Activated CD8-positive, alpha-beta memory T cell treated with anti-CD3 and anti-CD28 coated beads for 1 hour (primary cell): ENCODE results near the gene CARMIL1.
A peak's percentile ranks its signal among the peaks of the same experiment; 100 is the strongest.

Experiments
- DNase-seq, 2 donors: peaks; one replicate each; pipeline ENCODE4 v3.0.0-alpha.2; 2020; ENCODE audit warnings: low read depth in 1 of 2; ENCODE audit errors: extremely low read depth in 1 of 2

Gene CARMIL1

DNA sequence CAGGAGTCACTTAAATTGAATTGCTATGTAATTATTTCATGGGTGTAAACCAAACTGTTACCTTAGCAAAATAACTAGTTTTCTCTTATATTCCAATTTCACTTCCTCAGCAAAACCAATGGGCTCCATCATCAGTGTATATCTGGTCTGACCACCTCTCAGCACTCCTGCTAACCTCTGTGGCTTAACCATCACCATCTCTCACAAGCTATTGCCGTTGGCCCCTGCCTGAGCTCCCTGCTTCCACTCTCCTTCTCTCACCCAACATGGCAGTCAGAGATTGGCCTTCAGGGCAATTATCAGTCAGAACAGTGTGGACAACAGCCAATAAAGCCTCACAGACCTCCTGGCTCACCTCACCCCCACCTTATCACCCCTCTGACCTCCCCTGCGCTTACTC is 124.0 kb downstream of the CARMIL1 start:
- DNase-seq = no peak

- DNase-seq = no peak
Observed at GRCh38 chr6:25404091-25404490, 124.9 kb downstream of the CARMIL1 start.

GRCh38 chr6:25404693-25405169 is 125.6 kb downstream of the CARMIL1 start:
- peak in 1 of 2 donors; percentile 4 for DNase-seq

GRCh38 chr6:25405442-25405841 is 126.3 kb downstream of the CARMIL1 start:
- no peak for DNase-seq

DNA sequence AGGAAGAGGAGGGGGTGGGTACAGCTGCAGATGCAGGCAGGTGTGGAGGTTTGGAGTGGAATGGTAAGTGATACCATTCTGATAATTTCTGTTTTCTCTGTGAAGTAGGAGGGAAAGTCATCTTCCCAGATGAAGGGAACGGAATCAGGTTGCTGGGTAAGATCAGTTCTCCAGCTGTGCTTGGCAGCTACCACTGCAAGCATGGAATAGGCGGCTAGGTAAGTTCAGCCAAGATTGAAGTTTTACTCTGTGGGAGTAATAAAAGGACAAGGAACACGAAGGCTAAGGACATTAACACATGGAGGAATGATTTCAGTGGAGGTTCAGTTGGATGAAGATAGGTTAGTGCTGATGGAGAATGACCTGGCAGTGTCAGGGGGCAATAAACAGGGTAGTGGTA is 128.3 kb downstream of the CARMIL1 start:
- no peak for DNase-seq

DNA sequence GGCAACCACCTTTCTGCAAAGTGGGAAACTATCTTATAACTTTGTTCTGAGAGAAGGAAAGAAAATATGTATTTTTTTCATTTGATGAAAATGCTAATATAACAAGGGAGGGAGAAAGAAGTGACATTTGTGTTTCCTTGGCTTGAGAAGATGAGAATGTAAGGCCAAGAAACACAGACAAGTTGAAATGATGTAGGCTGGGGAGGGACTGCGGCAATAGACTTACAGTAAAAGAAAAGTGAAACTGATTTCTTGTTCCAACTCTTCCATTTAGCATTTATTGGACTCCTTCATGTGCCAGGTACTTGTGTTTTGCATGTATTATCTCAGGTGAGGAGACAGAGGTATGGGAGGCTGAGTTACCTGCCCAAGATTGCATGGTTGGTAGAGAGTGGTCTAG is 130.9 kb downstream of the CARMIL1 start:
- no peak for DNase-seq

GRCh38 chr6:25411316-25411950 is 132.3 kb downstream of the CARMIL1 start:
- DNase-seq = no peak

DNA sequence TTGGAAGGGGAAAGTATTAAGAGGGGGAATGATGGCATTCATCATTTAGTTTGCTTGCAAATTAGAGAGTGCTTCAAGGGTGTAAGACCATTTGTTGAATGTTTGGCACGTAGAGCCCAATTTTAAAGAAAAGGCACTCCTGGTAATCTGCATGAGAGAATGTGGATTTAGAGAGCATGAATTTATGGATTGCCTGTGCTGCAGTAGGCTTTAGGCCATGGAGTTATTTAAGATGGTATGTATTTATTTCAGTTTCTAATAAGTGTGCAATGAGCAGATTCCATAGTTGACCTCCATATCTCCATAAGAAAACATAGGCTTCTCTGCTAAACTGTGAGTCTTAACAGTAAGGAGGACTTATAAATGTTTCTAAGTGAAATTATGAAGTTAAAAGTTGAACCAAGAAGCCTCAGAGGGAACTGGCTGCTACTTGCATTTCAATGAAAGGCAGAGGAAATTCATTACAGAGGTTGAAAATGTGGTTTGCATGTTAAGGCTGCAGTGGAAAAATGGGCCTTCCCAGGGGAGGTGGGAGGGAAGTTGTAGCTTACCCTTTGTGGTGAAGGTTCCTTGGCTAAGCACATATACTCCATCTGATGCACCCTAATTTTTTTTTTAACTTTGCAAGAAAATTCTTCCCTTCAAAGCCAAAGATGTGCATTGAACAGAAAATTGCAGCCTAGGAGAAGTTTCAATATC is 134.2 kb downstream of the CARMIL1 start:
- no peak for DNase-seq

DNA sequence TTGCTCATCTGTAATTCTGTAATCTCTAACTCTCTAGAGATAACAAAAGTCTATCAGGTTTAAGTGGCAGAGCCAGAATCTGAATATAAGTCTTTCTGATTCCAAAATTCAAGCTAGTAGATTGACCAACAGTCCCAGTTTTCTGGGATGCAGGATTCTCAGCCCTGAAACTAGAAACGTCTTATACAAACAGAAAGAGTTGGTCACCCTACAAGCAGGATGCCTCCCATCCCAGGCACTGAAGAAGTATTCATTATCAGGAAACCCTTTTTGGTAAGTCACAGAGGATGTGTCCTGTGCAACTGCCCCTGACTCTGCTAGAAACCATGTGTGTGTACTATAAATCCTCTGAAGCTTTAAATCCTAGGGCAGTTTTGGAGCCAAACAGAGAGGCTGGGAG is 135.0 kb downstream of the CARMIL1 start:
- no peak for DNase-seq

- no peak for DNase-seq
Observed at GRCh38 chr6:25414755-25415154, 135.6 kb downstream of the CARMIL1 start.

DNA sequence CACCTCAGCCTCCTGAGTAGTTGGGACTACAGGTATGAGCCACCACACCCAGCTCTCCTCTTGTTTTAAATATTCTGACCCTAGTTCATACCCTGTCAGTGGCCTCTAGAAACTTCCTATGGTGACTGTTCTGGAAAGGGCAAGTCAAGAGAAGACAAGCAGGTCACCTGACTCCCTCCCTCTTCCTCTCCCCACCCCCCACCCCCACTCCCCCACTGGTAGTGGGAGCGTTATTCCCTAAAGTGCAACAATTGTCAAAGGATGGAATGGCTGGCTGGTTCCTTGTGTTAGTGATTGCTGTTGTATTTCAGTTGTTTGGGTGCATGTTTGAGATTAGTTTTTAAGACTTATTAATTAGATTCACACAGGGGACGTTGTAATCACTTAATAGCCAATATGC is 136.1 kb downstream of the CARMIL1 start:
- DNase-seq = no peak

DNA sequence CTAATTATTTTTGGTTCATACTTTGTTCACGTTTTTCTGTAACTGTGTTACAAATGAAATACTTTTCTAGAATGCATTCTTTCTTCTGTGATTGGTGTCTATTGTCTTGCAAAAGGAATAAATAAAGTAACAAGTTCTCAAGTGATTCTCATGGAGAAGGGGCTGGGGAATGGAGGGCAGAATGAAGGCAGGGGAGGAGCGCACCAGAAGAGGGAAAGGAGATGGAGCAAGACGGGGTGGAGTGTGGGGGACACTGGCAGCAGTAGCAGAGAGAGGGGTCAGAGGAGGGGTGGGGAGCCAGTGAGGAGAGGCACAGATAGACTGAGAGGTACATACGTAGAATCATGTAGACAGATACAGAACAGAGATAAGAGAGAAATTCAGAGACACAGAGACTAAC is 136.5 kb downstream of the CARMIL1 start:
- DNase-seq = no peak

DNA sequence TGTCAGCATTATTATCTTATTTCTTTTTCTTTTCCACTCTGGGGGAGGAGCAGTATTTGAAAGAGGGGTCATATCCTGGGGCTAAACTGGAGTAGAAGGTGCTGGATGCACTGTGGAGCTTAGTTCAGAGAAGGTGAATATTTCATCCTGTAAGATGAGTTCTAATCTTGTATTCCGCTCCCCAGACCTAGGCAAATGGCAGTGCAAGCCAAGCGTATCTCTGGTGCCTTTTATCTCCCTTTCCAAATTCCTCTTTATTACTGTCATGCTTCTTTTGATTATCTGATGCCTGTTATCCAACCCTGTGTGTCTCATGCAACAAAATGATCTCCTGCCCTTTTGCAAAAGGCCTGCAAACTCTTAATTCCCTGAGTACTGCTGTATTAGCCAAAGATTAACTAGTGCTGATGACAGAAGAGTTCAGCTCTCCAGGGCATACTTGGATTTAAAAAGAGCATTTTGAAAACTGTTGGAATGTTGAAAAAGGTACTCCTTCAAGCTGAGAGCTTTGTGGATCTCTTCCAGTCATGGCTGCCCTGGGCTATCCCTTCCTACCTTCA is 138.0 kb downstream of the CARMIL1 start:
- no peak for DNase-seq

- DNase-seq = no peak
Observed at GRCh38 chr6:25418454-25419052, 139.4 kb downstream of the CARMIL1 start.

DNA sequence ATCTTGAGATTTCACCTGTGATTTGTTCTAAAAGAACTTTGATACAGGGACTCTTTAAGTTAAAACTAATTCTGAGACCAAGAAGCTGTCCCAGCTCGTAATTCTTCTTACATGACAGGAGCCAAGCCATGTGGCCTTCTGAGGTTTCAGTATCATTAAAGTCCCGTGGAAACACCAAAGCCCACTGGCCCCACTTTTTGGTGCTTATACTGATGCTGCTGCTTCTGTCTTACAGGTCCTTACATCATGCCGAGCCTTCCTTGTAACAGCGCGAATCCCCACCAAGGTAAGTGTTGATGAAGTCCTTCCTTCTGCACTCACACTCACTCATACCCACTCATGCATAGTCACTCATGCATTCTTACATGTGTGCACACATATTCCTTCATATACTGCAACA is 140.7 kb downstream of the CARMIL1 start:
- no peak for DNase-seq

DNA sequence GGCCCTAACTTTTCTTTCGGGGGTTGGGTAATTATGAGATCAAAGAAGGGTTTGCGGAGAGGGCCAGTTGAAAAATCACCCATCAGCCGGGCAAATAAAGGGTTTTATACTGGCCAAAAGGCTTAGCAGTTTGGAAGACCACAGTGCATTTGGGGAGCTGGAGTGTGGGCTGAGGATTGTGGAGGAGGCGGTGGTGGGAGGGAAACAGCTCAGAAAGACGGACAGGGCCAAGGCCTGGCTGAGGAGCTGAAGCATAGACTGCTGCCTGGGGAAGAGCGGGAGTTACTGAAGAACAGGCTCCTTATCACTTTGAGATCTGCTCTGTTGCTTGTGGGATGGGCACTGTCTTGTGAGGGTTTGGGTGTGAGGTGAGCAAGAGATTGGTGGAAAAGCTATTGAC is 144.2 kb downstream of the CARMIL1 start:
- DNase-seq = no peak

DNA sequence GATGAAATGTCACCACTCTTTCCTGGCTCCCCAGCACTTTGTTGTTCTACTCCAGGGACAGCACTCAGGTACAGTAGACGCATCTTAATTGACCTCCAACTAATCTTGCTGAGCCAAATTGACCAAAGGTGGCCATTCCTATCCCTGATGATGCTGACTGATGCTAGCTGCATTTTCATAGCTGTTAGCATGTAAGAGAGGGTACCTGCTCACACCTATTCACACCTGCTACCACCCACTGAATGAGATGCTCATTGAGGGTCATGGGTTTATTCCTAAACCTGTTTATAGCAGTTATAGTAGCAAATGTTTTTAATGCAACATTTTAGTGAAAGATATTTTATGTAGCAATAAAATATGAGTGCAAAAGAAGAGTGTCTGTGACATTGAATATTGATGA is 145.1 kb downstream of the CARMIL1 start:
- DNase-seq = no peak

- DNase-seq = no peak
Observed at GRCh38 chr6:25427549-25427948, 148.4 kb downstream of the CARMIL1 start.

DNA sequence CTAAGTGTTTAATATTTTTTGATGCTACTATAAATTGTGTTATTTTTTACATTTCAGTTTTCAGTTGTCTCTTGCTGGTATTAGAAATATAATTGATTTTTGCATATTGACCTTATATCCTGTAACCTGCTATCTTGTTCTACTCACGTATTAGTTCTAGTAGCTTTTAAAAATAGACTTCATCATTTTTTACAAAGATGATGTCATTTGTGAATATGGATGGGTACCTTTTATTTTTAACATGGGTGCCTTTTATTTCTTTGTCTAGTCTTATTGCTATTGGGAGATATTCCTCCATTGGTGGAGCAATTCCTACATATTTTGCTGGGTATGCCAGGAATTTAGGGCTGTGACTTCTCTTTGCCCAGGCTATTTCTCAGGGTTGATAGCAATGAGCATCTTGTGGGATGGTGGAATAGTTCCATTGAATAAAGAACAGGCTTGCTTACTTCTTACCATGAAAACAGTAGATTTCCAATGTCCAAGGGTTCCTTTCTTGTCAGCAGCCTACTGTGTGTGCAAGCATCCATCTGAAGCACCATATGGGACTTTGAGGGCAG is 149.7 kb downstream of the CARMIL1 start:
- no peak for DNase-seq

GRCh38 chr6:25431306-25431974 is 152.3 kb downstream of the CARMIL1 start:
- DNase-seq = no peak

- DNase-seq = no peak
Observed at GRCh38 chr6:25431975-25432307, 152.8 kb downstream of the CARMIL1 start.
